IMR-90 (cell line): ENCODE measurements around the gene ABHD17A. TPM values are rescaled to one million over a fixed set of nuclear protein-coding genes. Genes with fewer than 3 reads are reported as not detected.

ENCODE experiments used
- ATAC-seq: fragments of 200-7000 bp; cut with Tn5 transposase; 2 replicates; pipeline ENCODE4 v1.9.1; 2020; ENCODE audit warnings: low read depth, mild to moderate bottlenecking, moderate library complexity
- BruUV-seq: library from RNA; stranded (reverse); fragments of 400-500 nt; replicated peaks from 2 replicates; lab custom pipeline; 2021; lab: Mats Ljungman, UMichigan
- CTCF ChIA-PET: fragments of 300-600 bp; formaldehyde crosslinking; extraction: SDS; loops from one replicate; lab custom pipeline; 2021; ENCODE audit warnings: antibody characterized with exemption; lab: Yijun Ruan, JAX
- POLR2A ChIA-PET: fragments of 300-600 bp; sonication (Branson Sonifier 250); formaldehyde crosslinking; loops from one replicate; lab custom pipeline; 2022; ENCODE audit warnings: antibody characterized with exemption; ENCODE audit not compliant: unreplicated experiment; lab: Charles Lee
- DNase-seq: peaks from one replicate; pipeline ENCODE4 v3.0.0; 2013
- H2AFZ ChIP-seq: replicated peaks from 2 replicates; pipeline ENCODE3; 2013; ENCODE audit warnings: low read length, mild to moderate bottlenecking; ENCODE audit not compliant: poor library complexity
- H2AK5ac ChIP-seq: 2 replicates; pipeline ENCODE4 v1.6.1; 2013; ENCODE audit warnings: low read depth, low read length, inconsistent platforms
- H2AK9ac ChIP-seq: replicated peaks from 2 replicates; pipeline ENCODE3; 2013; ENCODE audit warnings: mild to moderate bottlenecking, low read depth, low read length, moderate library complexity; ENCODE audit not compliant: poor library complexity
- H2BK120ac ChIP-seq: 2 replicates; pipeline ENCODE4 v1.6.1; 2013; ENCODE audit warnings: low read depth, low read length, inconsistent platforms
- H2BK15ac ChIP-seq: 3 replicates; pipeline ENCODE4 v1.6.1; 2013; ENCODE audit warnings: low read depth, low read length, inconsistent platforms
- H2BK20ac ChIP-seq: 2 replicates; pipeline ENCODE4 v1.6.1; 2013; ENCODE audit warnings: low read depth, mild to moderate bottlenecking, inconsistent platforms, low read length, moderate library complexity
- H2BK5ac ChIP-seq: 2 replicates; pipeline ENCODE4 v1.6.1; 2013; ENCODE audit warnings: mild to moderate bottlenecking, low read depth, low read length, inconsistent platforms; ENCODE audit not compliant: poor library complexity, severe bottlenecking
- H3K14ac ChIP-seq: replicated peaks from 2 replicates; pipeline ENCODE4 v1.6.1; 2013; ENCODE audit warnings: low read depth, low read length, inconsistent platforms
- H3K18ac ChIP-seq: 2 replicates; pipeline ENCODE4 v1.6.1; 2013; ENCODE audit warnings: low read depth, low read length, control low read depth
- H3K23ac ChIP-seq: 2 replicates; pipeline ENCODE4 v1.6.1; 2013; ENCODE audit warnings: low read depth, low read length, inconsistent platforms
- H3K27ac ChIP-seq: 2 replicates; pipeline ENCODE4 v1.5.1; 2013; ENCODE audit warnings: mild to moderate bottlenecking, control low read depth, low read length; ENCODE audit not compliant: insufficient read depth
- H3K27me3 ChIP-seq: 2 replicates; pipeline ENCODE4 v1.6.1; 2013; ENCODE audit warnings: low read length; ENCODE audit not compliant: control insufficient read depth, insufficient read depth
- H3K36me3 ChIP-seq: 2 replicates; pipeline ENCODE4 v1.6.1; 2013; ENCODE audit warnings: low read length, mixed read lengths; ENCODE audit not compliant: control insufficient read depth, insufficient read depth
- H3K4ac ChIP-seq: 2 replicates; pipeline ENCODE4 v1.6.1; 2013; ENCODE audit warnings: low read depth, low read length, inconsistent platforms
- H3K4me1 ChIP-seq: 2 replicates; pipeline ENCODE4 v1.6.1; 2013; ENCODE audit warnings: low read length, mixed read lengths; ENCODE audit not compliant: control insufficient read depth, insufficient read depth
- H3K4me2 ChIP-seq: 2 replicates; pipeline ENCODE4 v1.6.1; 2013; ENCODE audit warnings: low read depth, mild to moderate bottlenecking, control low read depth, low read length, moderate library complexity
- H3K4me3 ChIP-seq: 2 replicates; pipeline ENCODE4 v1.5.1; 2013; ENCODE audit warnings: low read depth, mild to moderate bottlenecking, control low read depth, low read length, moderate library complexity; ENCODE audit not compliant: insufficient read depth
- H3K56ac ChIP-seq: 2 replicates; pipeline ENCODE4 v1.6.1; 2013; ENCODE audit warnings: low read length, inconsistent platforms; ENCODE audit not compliant: insufficient read depth; ENCODE audit errors: extremely low read depth
- H3K79me1 ChIP-seq, 2 experiments: 2 replicates each; pipeline ENCODE4 v1.6.1; 2013; ENCODE audit warnings: low read length in 2 of 2, inconsistent platforms in 1 of 2, low read depth in 1 of 2
- H3K9ac ChIP-seq: 2 replicates; pipeline ENCODE4 v1.6.1; 2013; ENCODE audit warnings: low read depth, low read length, control low read depth
- H3K9me1 ChIP-seq: 2 replicates; pipeline ENCODE4 v1.6.1; 2013; ENCODE audit warnings: low read length, inconsistent platforms; ENCODE audit not compliant: insufficient read depth
- H3K9me3 ChIP-seq: 2 replicates; pipeline ENCODE4 v1.6.1; 2013; ENCODE audit warnings: low read length; ENCODE audit not compliant: control insufficient read depth, insufficient read depth
- H4K20me1 ChIP-seq: 2 replicates; pipeline ENCODE4 v1.6.1; 2013; ENCODE audit warnings: low read length, inconsistent platforms; ENCODE audit not compliant: insufficient read depth
- H4K5ac ChIP-seq: 2 replicates; pipeline ENCODE4 v1.6.1; 2013; ENCODE audit warnings: mild to moderate bottlenecking, low read depth, low read length, control low read depth
- H4K8ac ChIP-seq, 2 experiments: 2 replicates each; pipeline ENCODE4 v1.6.1; 2013; ENCODE audit warnings: low read depth in 2 of 2, low read length in 2 of 2, control low read depth in 1 of 2, inconsistent platforms in 1 of 2
- H4K91ac ChIP-seq: 2 replicates; pipeline ENCODE4 v1.6.1; 2013; ENCODE audit warnings: low read depth, low read length, inconsistent platforms; ENCODE audit not compliant: insufficient read depth
- BHLHE40 ChIP-seq: fragments of 150-350 bp; IDR thresholded peaks from 2 replicates; pipeline ENCODE4 v1.6.1; 2016; ENCODE audit warnings: mild to moderate bottlenecking, low read depth, low read length
- CEBPB ChIP-seq: IDR thresholded peaks from 2 replicates; pipeline ENCODE4 v1.6.1; 2012; ENCODE audit warnings: low read depth, low read length, improper control_type of control experiment
- CHD1 ChIP-seq: IDR thresholded peaks from 2 replicates; pipeline ENCODE4 v1.6.1; 2012; ENCODE audit warnings: low read depth, low read length, improper control_type of control experiment
- CTCF ChIP-seq: conservative IDR thresholded peaks from 2 replicates; pipeline ENCODE4 v1.5.1; 2012; ENCODE audit warnings: mild to moderate bottlenecking, low read depth, low read length, improper control_type of control experiment
- MAFK ChIP-seq: IDR thresholded peaks from 2 replicates; pipeline ENCODE4 v1.6.1; 2012; ENCODE audit warnings: low read depth, low read length, improper control_type of control experiment
- MAZ ChIP-seq: IDR thresholded peaks from 2 replicates; pipeline ENCODE4 v1.6.1; 2012; ENCODE audit warnings: low read depth, mild to moderate bottlenecking, low read length, improper control_type of control experiment, moderate library complexity, borderline replicate concordance
- MXI1 ChIP-seq: IDR thresholded peaks from 2 replicates; pipeline ENCODE4 v1.6.1; 2012; ENCODE audit warnings: low read depth, mild to moderate bottlenecking, low read length, moderate library complexity, borderline replicate concordance
- NFE2L2 ChIP-seq: fragments of 150-350 bp; IDR thresholded peaks from 2 replicates; pipeline ENCODE4 v1.6.1; 2016; ENCODE audit warnings: low read depth, mild to moderate bottlenecking, low read length
- RAD21 ChIP-seq: IDR thresholded peaks from 2 replicates; pipeline ENCODE4 v1.6.1; 2012; ENCODE audit warnings: low read length, improper control_type of control experiment
- RCOR1 ChIP-seq: IDR thresholded peaks from 2 replicates; pipeline ENCODE4 v1.6.1; 2012; ENCODE audit warnings: mild to moderate bottlenecking, low read length, improper control_type of control experiment; ENCODE audit not compliant: insufficient replicate concordance
- RFX5 ChIP-seq: IDR thresholded peaks from 2 replicates; pipeline ENCODE4 v1.8.0; 2012; ENCODE audit warnings: low read depth, mild to moderate bottlenecking, low read length, moderate library complexity
- SMC3 ChIP-seq: fragments of 150-350 bp; IDR thresholded peaks from 2 replicates; pipeline ENCODE4 v1.6.1; 2016; ENCODE audit warnings: low read depth, mild to moderate bottlenecking, antibody characterized with exemption, low read length, moderate library complexity
- WGBS, 2 experiments: methylation state at CpG; one replicate each; pipeline versions ENCODE4 v1.1.5 to v1.1.7; 2013; ENCODE audit warnings: missing lambda C conversion rate in 2 of 2; ENCODE audit not compliant: insufficient read length in 1 of 2; ENCODE audit errors: extremely low coverage in 2 of 2; 5-methylcytosine and 5-hydroxymethylcytosine counted together
- dilution Hi-C: fragments of 300-500 bp; cut with HindIII; formaldehyde crosslinking; loops from one replicate; pipeline ENCODE4 v1.14.3; 2018; ENCODE audit warnings: low sequenced_read_pairs; ENCODE audit not compliant: unreplicated experiment
- in situ Hi-C: fragments of 300-500 bp; cut with MboI; formaldehyde crosslinking; loops from 3 replicates; pipeline ENCODE4 v1.14.3; 2019; ENCODE audit warnings: low sequenced_read_pairs, inconsistent platforms, mixed read lengths
- intact Hi-C: fragments of 100-400 bp; cut with micrococcal nuclease; formaldehyde crosslinking; loops from 2 replicates; pipeline ENCODE4 v1.10.0; 2022
- polyA plus RNA-seq, 3 experiments: library from polyadenylated mRNA; depleted of rRNA; stranded (reverse); fragments of >200 nt; gene quantifications; 2 replicates each; pipeline ENCODE4 v1.2.3, GENCODE V29; 2012; ENCODE audit warnings: low replicate concordance in 1 of 3
- total RNA-seq: library from RNA; depleted of rRNA; stranded (reverse); fragments of >200 nt; gene quantifications from 2 replicates; pipeline ENCODE4 v1.2.3, GENCODE V29; 2012

Gene ABHD17A
- total and polyA plus RNA-seq, 2 of the 4 experiments (the other 2 are of a cell fraction), result 37.8 to 76.2 TPM

GRCh38 chr19:1873524-1874473 lies 11.5 kb downstream of the ABHD17A start (continued):
- TF ChIP-seq SMC3 (no peak), BHLHE40 (no peak)

- WGBS, 2 experiments, result 97% methylated on average over 15 of the region's 25 CpGs; no CpG with 5 or more reads in 1 of the 2 experiments
- H2BK20ac ChIP-seq, result no peak overlapping the region
- no peaks in the 10 kb centered on the region for H3K9me3 ChIP-seq
- H3K9ac ChIP-seq, result no peak overlapping the region
- intact Hi-C loops, result no loop called here
- H2BK15ac ChIP-seq, result no peak overlapping the region
- H2BK120ac ChIP-seq, result no peak overlapping the region
- no peak overlapping the region for H3K4ac ChIP-seq
- no peak overlapping the region for H2AK5ac ChIP-seq
- H3K4me2 ChIP-seq, result no peak overlapping the region
- no peak overlapping the region for H2BK5ac ChIP-seq
- peaks cover 12 to 54% of the 10 kb centered on the region in 2 experiments for H3K79me1 ChIP-seq
- 0 out of 2 replicates have a peak, but pooled peaks cover 2% of the 10 kb centered on the region for H3K9me1 ChIP-seq
- H3K27me3 ChIP-seq, result no peaks in the 10 kb centered on the region
- H3K4me1 ChIP-seq, result peaks cover 12% of the 10 kb centered on the region
- peak overlapping the region; percentile 6 for H2AFZ ChIP-seq
- H4K5ac ChIP-seq, result no peak overlapping the region
- POLR2A ChIA-PET, result no interaction called here
- no peak overlapping the region for H3K56ac ChIP-seq
- ATAC-seq (no peak), DNase-seq (no peak)
- no peak overlapping the region for H4K8ac ChIP-seq
- H4K91ac ChIP-seq, result no peak overlapping the region
- CTCF ChIA-PET, result no interaction called here
- H3K4me3 ChIP-seq, result no peak overlapping the region
- H3K14ac ChIP-seq, result no peak overlapping the region
- dilution Hi-C loops, result no loop called here
- BruUV-seq, result no TSS peak
- H3K27ac ChIP-seq, result no peak overlapping the region
- in situ Hi-C loops, result no loop called here
- no peak overlapping the region for H3K18ac ChIP-seq
- TF ChIP-seq SMC3, result no peak
- TF ChIP-seq CTCF, result no peak
- TF ChIP-seq RFX5, result no peak
- TF ChIP-seq CHD1, result no peak
- no peak for TF ChIP-seq RCOR1
- TF ChIP-seq CEBPB, result no peak
- no peak for TF ChIP-seq RAD21
- TF ChIP-seq MAZ, result no peak
- no peak for TF ChIP-seq BHLHE40
- TF ChIP-seq MXI1, result no peak
- no peak for TF ChIP-seq MAFK
- TF ChIP-seq NFE2L2, result no peak
- peaks cover 18% of the 10 kb centered on the region for H3K36me3 ChIP-seq
- H2AK9ac ChIP-seq, result peak overlapping the region; percentile 78
- 0 out of 2 replicates have a peak overlapping the region, but pooled peaks have one; percentile 27 for H3K23ac ChIP-seq
- H4K20me1 ChIP-seq, result peaks cover 40% of the 10 kb centered on the region
These were observed 12.3 kb downstream of the ABHD17A start for GRCh38 chr19:1872807-1873523.
